Measurements from ENCODE around the gene TMEM50B. TPM values are rescaled to one million over a fixed set of nuclear protein-coding genes. Genes with fewer than 3 reads are reported as not detected.

The TMEM50B gene
- total RNA-seq (100 to 1,000 TPM in 2 of 4 donors, 10 to 100 TPM in 2; 63.3 to 106 (median 85.1) TPM), polyA plus RNA-seq (10 to 100 TPM in 1 of 3 donors, 1 to 10 TPM in 2; 9.0 to 41.8 (median 9.6) TPM)

DNA sequence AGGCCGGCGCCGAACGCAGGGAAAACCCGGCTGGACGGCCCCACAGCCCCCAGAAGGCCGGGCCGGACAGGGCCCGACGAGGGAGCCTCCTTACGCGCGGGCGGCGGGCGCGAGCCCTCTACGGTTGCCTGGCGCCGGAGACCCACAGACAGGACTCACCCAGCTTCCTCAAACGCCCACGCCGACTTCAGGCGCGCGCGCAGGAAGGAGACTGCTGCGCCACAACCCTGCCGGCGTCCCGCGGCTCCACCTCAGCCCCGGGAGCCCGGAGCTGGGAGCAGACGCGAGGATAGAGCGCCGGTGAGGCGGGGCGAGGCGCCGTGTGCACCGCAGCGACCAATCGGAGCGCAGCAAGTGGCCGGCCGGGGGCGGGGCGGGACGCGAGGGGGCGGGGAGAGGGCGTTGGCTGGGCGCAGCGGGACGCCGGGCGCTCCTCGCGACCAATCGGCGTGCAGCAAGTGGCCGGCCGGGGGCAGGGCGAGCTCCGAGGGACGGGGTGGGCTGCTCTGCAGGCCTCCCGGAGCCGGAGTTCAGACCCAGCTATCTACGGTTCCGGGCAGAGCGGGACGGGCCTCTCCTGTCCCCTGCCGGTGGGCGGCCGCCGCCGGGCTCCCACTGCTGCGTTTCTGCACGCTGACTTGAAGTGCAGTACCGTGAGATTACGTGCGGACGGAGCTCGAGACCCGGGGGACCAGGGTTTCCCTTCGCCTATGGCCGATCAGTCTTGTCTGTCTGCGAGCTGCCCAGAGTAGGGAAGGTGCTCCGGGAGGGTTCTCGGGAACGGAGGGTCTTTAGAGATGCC lies at the start of gene TMEM50B:
TSS of gene TMEM50B (minus strand) at position 296 of the 802 bp plus-strand sequence. CDS start 11,089 bp downstream, outside the sequence.
- no peaks in the 10 kb centered on the region for H3K27me3 ChIP-seq
- DNase-seq = peak; percentile 98
- 0 to 1% methylated on average over 93 of the region's 93 CpGs for WGBS, 2 donors
- TF ChIP-seq, protein P1, sequence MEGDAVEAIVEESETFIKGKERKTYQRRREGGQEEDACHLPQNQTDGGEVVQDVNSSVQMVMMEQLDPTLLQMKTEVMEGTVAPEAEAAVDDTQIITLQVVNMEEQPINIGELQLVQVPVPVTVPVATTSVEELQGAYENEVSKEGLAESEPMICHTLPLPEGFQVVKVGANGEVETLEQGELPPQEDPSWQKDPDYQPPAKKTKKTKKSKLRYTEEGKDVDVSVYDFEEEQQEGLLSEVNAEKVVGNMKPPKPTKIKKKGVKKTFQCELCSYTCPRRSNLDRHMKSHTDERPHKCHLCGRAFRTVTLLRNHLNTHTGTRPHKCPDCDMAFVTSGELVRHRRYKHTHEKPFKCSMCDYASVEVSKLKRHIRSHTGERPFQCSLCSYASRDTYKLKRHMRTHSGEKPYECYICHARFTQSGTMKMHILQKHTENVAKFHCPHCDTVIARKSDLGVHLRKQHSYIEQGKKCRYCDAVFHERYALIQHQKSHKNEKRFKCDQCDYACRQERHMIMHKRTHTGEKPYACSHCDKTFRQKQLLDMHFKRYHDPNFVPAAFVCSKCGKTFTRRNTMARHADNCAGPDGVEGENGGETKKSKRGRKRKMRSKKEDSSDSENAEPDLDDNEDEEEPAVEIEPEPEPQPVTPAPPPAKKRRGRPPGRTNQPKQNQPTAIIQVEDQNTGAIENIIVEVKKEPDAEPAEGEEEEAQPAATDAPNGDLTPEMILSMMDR (IDR thresholded peaks at IDR 0.05) = peak; percentile 46 to 60 (median 51)
- peak; percentile 95 to 99 (median 98) for TF ChIP-seq POLR2AphosphoS5 (IDR thresholded peaks at IDR 0.05)
- peak; percentile 88 to 93 for TF ChIP-seq POLR2A (IDR thresholded peaks at IDR 0.05)
- TF ChIP-seq EP300 (IDR thresholded peaks at IDR 0.05) = no peak
- no peaks in the 10 kb centered on the region for H3K36me3 ChIP-seq
- intact Hi-C loops (cut with DNase I) = loop anchor here (2.0 to 5.0 kb wide), 2 partner anchors 61 to 162 kb away; partner anchors contain the start of genes CRYZL1 and ITSN1
- peak within 1 kb of the TSS; percentile 96 to 100 (median 99) for H3K27ac ChIP-seq
- peaks cover 3 to 21% (median 17%) of the 10 kb centered on the region in 4 donors for H3K4me1 ChIP-seq
- H3K9me3 ChIP-seq = no peaks in the 10 kb centered on the region
- H3K4me3 ChIP-seq = peak within 1 kb of the TSS; percentile 86 to 99 (median 96)

DNA sequence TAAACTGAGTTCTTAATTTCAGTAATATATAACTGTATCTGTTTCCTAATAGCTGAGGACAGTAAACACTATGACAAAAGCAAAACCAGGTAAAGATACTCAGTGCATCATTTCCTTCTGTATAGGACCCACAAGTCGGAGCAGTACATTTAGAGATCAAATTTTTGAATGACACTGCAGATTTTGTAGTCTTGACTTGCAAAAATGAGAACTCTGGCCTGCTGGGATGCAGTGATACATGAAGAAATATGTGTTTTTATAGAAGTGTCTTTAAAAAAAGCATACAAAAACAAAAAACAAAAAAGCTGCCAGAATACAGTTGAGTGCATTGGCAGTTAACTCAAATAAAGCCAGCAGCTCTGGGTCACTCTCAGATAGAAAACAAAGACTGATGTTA lies 43.2 kb upstream of the TMEM50B start:
- Histone ChIP-seq H3K27me3 (no peaks in the 10 kb centered on the region), H3K36me3 (peaks cover 7 to 60% (median 17%) of the 10 kb centered on the region in 4 donors), H3K27ac (no peak overlapping the region), H3K4me1 (no peaks in the 10 kb centered on the region), H3K4me3 (no peak overlapping the region), H3K9me3 (no peaks in the 10 kb centered on the region)
- TF ChIP-seq, protein P1 (IDR thresholded peaks at IDR 0.05) = no peak
- no peak for TF ChIP-seq EP300 (IDR thresholded peaks at IDR 0.05)
- no peak for TF ChIP-seq POLR2A (IDR thresholded peaks at IDR 0.05)
- no peak for TF ChIP-seq POLR2AphosphoS5 (IDR thresholded peaks at IDR 0.05)
- intact Hi-C loops (cut with DNase I) = no loop called here
- no peak for DNase-seq
- WGBS, 2 donors = 79 to 80% methylated on average over 1 of the region's 1 CpG

DNA sequence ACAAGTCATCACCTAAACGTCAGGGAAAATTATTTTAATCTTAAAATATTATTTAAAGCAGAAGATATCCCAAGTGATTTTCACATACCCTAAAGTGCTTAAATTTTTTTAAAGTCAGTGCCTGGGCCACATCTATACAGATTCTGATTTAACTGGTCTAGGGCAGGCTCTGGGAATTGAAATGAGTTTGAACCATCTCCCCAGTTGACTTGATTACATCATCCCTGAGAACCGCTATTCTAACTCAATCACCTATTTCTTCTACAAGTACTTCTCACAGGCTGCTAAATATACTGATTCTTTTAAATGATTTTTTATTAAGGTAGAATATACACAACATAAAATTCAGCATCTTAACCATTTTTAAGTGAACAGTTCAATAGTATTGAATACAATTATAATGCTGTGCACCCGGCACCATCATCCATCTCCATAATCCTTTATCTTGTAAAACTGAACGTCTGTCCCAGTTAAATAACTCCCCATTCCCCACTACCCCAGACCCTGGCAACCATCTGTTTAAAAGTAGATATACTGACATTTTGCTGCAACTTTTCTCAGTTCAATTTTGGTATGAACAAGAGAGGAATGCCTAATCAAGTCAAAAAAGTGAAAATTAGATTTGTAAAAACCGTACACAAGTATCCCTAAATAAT lies 42.7 kb upstream of the TMEM50B start:
- TF ChIP-seq, protein P1 (IDR thresholded peaks at IDR 0.05) = no peak
- TF ChIP-seq EP300 (IDR thresholded peaks at IDR 0.05) = no peak
- no peak for TF ChIP-seq POLR2AphosphoS5 (IDR thresholded peaks at IDR 0.05)
- TF ChIP-seq POLR2A (IDR thresholded peaks at IDR 0.05) = no peak
- Histone ChIP-seq H3K27me3 (no peaks in the 10 kb centered on the region), H3K27ac (no peak overlapping the region), H3K4me1 (no peaks in the 10 kb centered on the region), H3K9me3 (no peaks in the 10 kb centered on the region), H3K36me3 (peaks cover 2 to 60% (median 15%) of the 10 kb centered on the region in 4 donors), H3K4me3 (no peak overlapping the region)
- 86 to 87% methylated on average over 5 of the region's 5 CpGs for WGBS, 2 donors
- intact Hi-C loops (cut with DNase I) = no loop called here
- no peak for DNase-seq

DNA sequence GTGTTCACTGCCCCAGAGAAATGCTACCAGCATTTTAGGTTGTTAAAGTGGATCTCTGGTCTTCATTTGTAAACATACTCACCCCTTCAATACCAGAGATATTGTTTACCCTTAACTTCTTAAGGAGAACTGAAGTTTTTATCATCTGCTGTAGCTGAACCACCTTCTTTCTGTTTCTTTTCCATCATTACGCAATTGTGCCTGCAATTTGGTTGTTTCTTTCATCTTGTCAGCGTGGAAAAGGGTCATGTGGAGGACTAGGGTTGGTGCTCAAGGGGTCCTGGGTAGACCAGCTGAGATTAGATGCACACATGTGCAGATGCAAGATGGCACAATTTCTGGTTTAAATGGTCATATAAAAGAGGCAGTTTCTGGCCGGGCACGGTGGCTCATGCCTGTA lies 39.1 kb upstream of the TMEM50B start:
- TF ChIP-seq EP300 (IDR thresholded peaks at IDR 0.05) (no peak), POLR2AphosphoS5 (IDR thresholded peaks at IDR 0.05) (no peak), POLR2A (IDR thresholded peaks at IDR 0.05) (no peak)
- TF ChIP-seq, protein P1 (IDR thresholded peaks at IDR 0.05) = no peak
- Histone ChIP-seq H3K9me3 (no peaks in the 10 kb centered on the region), H3K4me1 (no peaks in the 10 kb centered on the region), H3K27me3 (no peaks in the 10 kb centered on the region), H3K36me3 (peaks cover 3 to 72% (median 23%) of the 10 kb centered on the region in 4 donors), H3K27ac (no peak overlapping the region), H3K4me3 (no peak overlapping the region)
- intact Hi-C loops (cut with DNase I) = no loop called here
- 95% methylated on average over 4 of the region's 4 CpGs for WGBS, 2 donors
- DNase-seq = no peak
